Adrenal gland (tissue), 5 donors: ENCODE data around the gene TNS3.

Experiments
- POLR2A ChIP-seq, 2 donors: fragments of 450-650 bp; IDR thresholded peaks; one replicate each; pipeline ENCODE4 v1.6.1; 2017; ENCODE audit warnings: antibody characterized with exemption in 2 of 2, mild to moderate bottlenecking in 2 of 2, moderate library complexity in 1 of 2
- TF ChIP-seq, protein P1 (sequence below), 6 experiments: fragments of 450-650 bp in 4 of 6; fragments of 200-600 bp in 2 of 6; sonication (generic) in 1 of 6; IDR thresholded peaks; 1 replicate in 5 of 6; 2 replicates in 1 of 6; pipeline versions ENCODE4 v1.5.1 to v1.8.0; 2016 to 2021; ENCODE audit warnings: antibody characterized with exemption in 6 of 6, mild to moderate bottlenecking in 2 of 6, moderate library complexity in 1 of 6
- donor health status: DM: no; HTN: no; CAD: no.

- no peak for TF ChIP-seq POLR2A (IDR thresholded peaks at IDR 0.05)
- TF ChIP-seq, protein P1, sequence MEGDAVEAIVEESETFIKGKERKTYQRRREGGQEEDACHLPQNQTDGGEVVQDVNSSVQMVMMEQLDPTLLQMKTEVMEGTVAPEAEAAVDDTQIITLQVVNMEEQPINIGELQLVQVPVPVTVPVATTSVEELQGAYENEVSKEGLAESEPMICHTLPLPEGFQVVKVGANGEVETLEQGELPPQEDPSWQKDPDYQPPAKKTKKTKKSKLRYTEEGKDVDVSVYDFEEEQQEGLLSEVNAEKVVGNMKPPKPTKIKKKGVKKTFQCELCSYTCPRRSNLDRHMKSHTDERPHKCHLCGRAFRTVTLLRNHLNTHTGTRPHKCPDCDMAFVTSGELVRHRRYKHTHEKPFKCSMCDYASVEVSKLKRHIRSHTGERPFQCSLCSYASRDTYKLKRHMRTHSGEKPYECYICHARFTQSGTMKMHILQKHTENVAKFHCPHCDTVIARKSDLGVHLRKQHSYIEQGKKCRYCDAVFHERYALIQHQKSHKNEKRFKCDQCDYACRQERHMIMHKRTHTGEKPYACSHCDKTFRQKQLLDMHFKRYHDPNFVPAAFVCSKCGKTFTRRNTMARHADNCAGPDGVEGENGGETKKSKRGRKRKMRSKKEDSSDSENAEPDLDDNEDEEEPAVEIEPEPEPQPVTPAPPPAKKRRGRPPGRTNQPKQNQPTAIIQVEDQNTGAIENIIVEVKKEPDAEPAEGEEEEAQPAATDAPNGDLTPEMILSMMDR (IDR thresholded peaks at IDR 0.05), result no peak
These were observed 314.6 kb downstream of the TNS3 start for GRCh38 chr7:47267346-47267745.
